A549 (cell line): ENCODE measurements around the gene EYA3. TPM values are rescaled to one million over a fixed set of nuclear protein-coding genes. Genes with fewer than 3 reads are reported as not detected.

Source experiments
- ATAC-seq, 2 experiments: fragments of 200-7000 bp in 1 of 2; fragments of >200 bp in 1 of 2; cut with Nextera tagmentation in 1 of 2; cut with Tn5 transposase in 1 of 2; 3 replicates each; pipeline versions ENCODE4 v1.8.0 to v1.9.1; 2018 to 2020; ENCODE audit warnings: mild to moderate bottlenecking in 1 of 2, moderate library complexity in 1 of 2
- CTCF ChIA-PET: fragments of 300-600 bp; sonication (Branson Sonifier 250); formaldehyde crosslinking; extraction: SDS; loops from one replicate; lab custom pipeline; 2021; ENCODE audit warnings: antibody characterized with exemption, inconsistent platforms; lab: Yijun Ruan, JAX
- POLR2A ChIA-PET: fragments of 350-600 bp; formaldehyde crosslinking; extraction: SDS; loops from one replicate; lab custom pipeline; 2021; ENCODE audit warnings: antibody characterized with exemption, inconsistent platforms; lab: Yijun Ruan, JAX
- DNase-seq, 2 experiments: peaks; one replicate each; pipeline versions ENCODE4 v3.0.0 to v3.0.0-alpha.2; 2011 to 2016; ENCODE audit warnings: low read depth in 1 of 2, low spot score in 1 of 2
- FAIRE-seq: peaks from 2 replicates; lab custom pipeline; 2011; peaks lifted over from hg19 to GRCh38; lab: Jason Lieb, UNC
- H3K27ac ChIP-seq, 2 experiments: fragments of >200 bp; sonication (Bioruptor Twin); formaldehyde crosslinking; 3 replicates each; pipeline ENCODE4 v1.5.1; 2016 to 2017
- H3K4me1 ChIP-seq: fragments of >200 bp; sonication (Bioruptor Twin); formaldehyde crosslinking; 3 replicates; pipeline ENCODE4 v1.6.1; 2016
- H3K4me2 ChIP-seq: fragments of >200 bp; sonication (Bioruptor Twin); formaldehyde crosslinking; 3 replicates; pipeline ENCODE4 v1.6.1; 2016
- H3K4me3 ChIP-seq: fragments of >200 bp; sonication (Bioruptor Twin); formaldehyde crosslinking; 3 replicates; pipeline ENCODE4 v1.5.1; 2016
- H3K9me3 ChIP-seq: fragments of >200 bp; sonication (Bioruptor Twin); formaldehyde crosslinking; 3 replicates; pipeline ENCODE4 v1.6.1; 2016
- ATOH8 ChIP-seq: fragments of 250-450 bp; sonication (Bioruptor Pico); IDR thresholded peaks from 2 replicates; pipeline ENCODE4 v1.5.0; 2020; ENCODE audit warnings: low read depth, mild to moderate bottlenecking, moderate library complexity
- CHD2 ChIP-seq: fragments of 150-350 bp; IDR thresholded peaks from 2 replicates; pipeline ENCODE4 v1.6.1; 2014; ENCODE audit warnings: low read length; ENCODE audit not compliant: partially characterized antibody
- E2F6 ChIP-seq: IDR thresholded peaks from 2 replicates; pipeline ENCODE4 v1.6.1; 2012; ENCODE audit warnings: low read depth, borderline replicate concordance
- EHMT2 ChIP-seq: fragments of 200-600 bp; sonication (generic); IDR thresholded peaks from 2 replicates; pipeline ENCODE4 v1.6.1; 2016; ENCODE audit warnings: antibody characterized with exemption, low read depth, mild to moderate bottlenecking, moderate library complexity
- EP300 ChIP-seq, 2 experiments: fragments of >200 bp; sonication (Bioruptor Twin); formaldehyde crosslinking; IDR thresholded peaks; 2 replicates in 1 of 2; 3 replicates in 1 of 2; pipeline ENCODE4 v1.6.1; 2016 to 2017
- FOSL2 ChIP-seq, 2 experiments: fragments of 450-650 bp in 1 of 2; fragments of >200 bp in 1 of 2; sonication (Bioruptor Twin) in 1 of 2; formaldehyde crosslinking; IDR thresholded peaks; 2 replicates each; pipeline versions ENCODE4 v1.5.0 to v1.6.1; 2016 to 2020; ENCODE audit warnings: mild to moderate bottlenecking in 1 of 2, moderate library complexity in 1 of 2
- GATA3 ChIP-seq: IDR thresholded peaks from 2 replicates; pipeline ENCODE4 v1.6.1; 2012; ENCODE audit warnings: borderline replicate concordance
- HDAC2 ChIP-seq: fragments of 200-600 bp; sonication (generic); IDR thresholded peaks from 2 replicates; pipeline ENCODE4 v1.6.1; 2016
- HMGXB4 ChIP-seq: fragments of 250-450 bp; sonication (Bioruptor Pico); IDR thresholded peaks from 2 replicates; pipeline ENCODE4 v1.5.0; 2021; ENCODE audit warnings: mild to moderate bottlenecking, moderate library complexity, borderline replicate concordance
- HOXA7 ChIP-seq: fragments of 250-450 bp; sonication (Bioruptor Pico); IDR thresholded peaks from 2 replicates; pipeline ENCODE4 v1.5.0; 2020; ENCODE audit warnings: mild to moderate bottlenecking, moderate library complexity
- HOXB5 ChIP-seq: fragments of 250-450 bp; sonication (Bioruptor Pico); IDR thresholded peaks from 2 replicates; pipeline ENCODE4 v1.5.0; 2020; ENCODE audit warnings: mild to moderate bottlenecking, moderate library complexity
- JUNB ChIP-seq: fragments of >200 bp; sonication (Bioruptor Twin); formaldehyde crosslinking; IDR thresholded peaks from 2 replicates; pipeline ENCODE4 v1.6.1; 2016
- MAFK ChIP-seq: fragments of 450-650 bp; IDR thresholded peaks from 2 replicates; pipeline ENCODE4 v1.6.1; 2014; ENCODE audit not compliant: partially characterized antibody
- MAX ChIP-seq: IDR thresholded peaks from 2 replicates; pipeline ENCODE4 v1.6.1; 2012
- NR3C1 ChIP-seq: fragments of >200 bp; sonication (Bioruptor Twin); formaldehyde crosslinking; IDR thresholded peaks from 3 replicates; pipeline ENCODE4 v1.6.1; 2017
- PHF8 ChIP-seq: fragments of 200-600 bp; sonication (generic); IDR thresholded peaks from 2 replicates; pipeline ENCODE4 v1.6.1; 2016; ENCODE audit warnings: low read depth, mild to moderate bottlenecking, antibody characterized with exemption, moderate library complexity, borderline replicate concordance
- RARB ChIP-seq: fragments of 250-450 bp; sonication (Bioruptor Pico); IDR thresholded peaks from 2 replicates; pipeline ENCODE4 v1.8.0; 2021; ENCODE audit warnings: mild to moderate bottlenecking, moderate library complexity
- REST ChIP-seq: fragments of 200-600 bp; sonication (generic); IDR thresholded peaks from 2 replicates; pipeline ENCODE4 v1.6.1; 2016; ENCODE audit warnings: antibody characterized with exemption, mild to moderate bottlenecking, moderate library complexity
- SREBF2 ChIP-seq: fragments of 450-650 bp; IDR thresholded peaks from 2 replicates; pipeline ENCODE4 v1.6.1; 2014; ENCODE audit warnings: mild to moderate bottlenecking, moderate library complexity
- USF2 ChIP-seq: fragments of 450-650 bp; IDR thresholded peaks from 2 replicates; pipeline ENCODE4 v1.6.1; 2014; ENCODE audit warnings: antibody characterized with exemption
- ZNF302 ChIP-seq: fragments of 250-450 bp; sonication (Bioruptor Pico); IDR thresholded peaks from 2 replicates; pipeline ENCODE4 v1.9.0; 2021; ENCODE audit warnings: inconsistent platforms, mild to moderate bottlenecking, moderate library complexity
- ZSCAN20 ChIP-seq: fragments of 250-450 bp; sonication (Bioruptor Pico); IDR thresholded peaks from 2 replicates; pipeline ENCODE4 v1.8.0; 2022; ENCODE audit warnings: mild to moderate bottlenecking, moderate library complexity
- WGBS: methylation state at CpG from one replicate; pipeline ENCODE4 v1.1.6; 2017; ENCODE audit errors: missing lambda C conversion rate; 5-methylcytosine and 5-hydroxymethylcytosine counted together
- polyA plus RNA-seq, 4 experiments: library from polyadenylated mRNA; depleted of rRNA in 3 of 4; stranded (reverse); fragments of >200 nt; fragmentation: RNase III in 1 of 4; extraction: RNeasy Plus Mini Kit Qiagen cat#74134 plus additional on column Dnase treatment in 1 of 4; gene quantifications; 2 replicates in 3 of 4; 3 replicates in 1 of 4; pipeline ENCODE4 v1.2.3, GENCODE V29; 2011 to 2017

Gene EYA3
- polyA plus RNA-seq, 2 of the 4 experiments (the other 2 are of a cell fraction) = 5.7 to 9.3 TPM

- Histone ChIP-seq H3K4me1 (peaks cover 23% of the 10 kb centered on the region), H3K27ac (no peak overlapping the region), H3K9me3 (no peaks in the 10 kb centered on the region), H3K4me2 (no peak overlapping the region), H3K4me3 (no peak overlapping the region)
- WGBS = 82% methylated on average over 5 of the region's 11 CpGs
- TF ChIP-seq RARB = no peak
- TF ChIP-seq GATA3 = no peak
- no peak for TF ChIP-seq PHF8
- TF ChIP-seq EP300 (IDR thresholded peaks at IDR 0.05) = no peak
- TF ChIP-seq HMGXB4 = no peak
- TF ChIP-seq JUNB = no peak
- TF ChIP-seq REST = no peak
- TF ChIP-seq MAX = no peak
- no peak for TF ChIP-seq FOSL2 (IDR thresholded peaks at IDR 0.05)
- TF ChIP-seq FOSL2 (CRISPR knock-in tag; IDR thresholded peaks at IDR 0.05) = no peak
- no peak for TF ChIP-seq EHMT2
- no peak for TF ChIP-seq HOXB5 (CRISPR knock-in tag)
- TF ChIP-seq USF2 = no peak
- no peak for TF ChIP-seq MAFK
- TF ChIP-seq HOXA7 (CRISPR knock-in tag) = no peak
- no peak for TF ChIP-seq ZNF302 (CRISPR knock-in tag)
- TF ChIP-seq HDAC2 = no peak
- no peak for TF ChIP-seq CHD2
- ATAC-seq (no peak), DNase-seq (no peak), FAIRE-seq (no peak)
- POLR2A ChIA-PET = no interaction called here
- CTCF ChIA-PET = no interaction called here
Observed at GRCh38 chr1:27963393-27963792, 125.0 kb downstream of the EYA3 start.

- no peak for FAIRE-seq
- H3K4me3 ChIP-seq = no peak overlapping the region
- POLR2A ChIA-PET = no interaction called here
Observed at GRCh38 chr1:27961646-27962221, 126.7 kb downstream of the EYA3 start.

More at GRCh38 chr1:27961646-27962221, 126.7 kb downstream of the EYA3 start:
- 85% methylated on average over 2 of the region's 4 CpGs for WGBS
- TF ChIP-seq SREBF2 (no peak), HOXA7 (CRISPR knock-in tag) (no peak), EHMT2 (no peak), CHD2 (no peak), REST (no peak), NR3C1 (no peak), E2F6 (no peak), ZSCAN20 (CRISPR knock-in tag) (no peak), ATOH8 (no peak)
- TF ChIP-seq, all 56 proteins: peak for 0
- no peaks in the 10 kb centered on the region for H3K9me3 ChIP-seq
- H3K27ac ChIP-seq = no peak overlapping the region; a peak in 1 of 6 replicates
- H3K4me1 ChIP-seq = peaks cover 15% of the 10 kb centered on the region
- 0 out of 6 replicates have a peak, but pooled peaks of 1 of the 2 experiments have one; percentile 8 for ATAC-seq
- H3K4me2 ChIP-seq = no peak overlapping the region
- CTCF ChIA-PET = interaction anchor here (1.6 kb wide), 1 partner anchor 104 kb away, joined by 6 read pairs; no protein-coding TSS in a partner anchor
- no peak for DNase-seq
